Measurements from ENCODE around the gene STMN3. TPM values are rescaled to one million over a fixed set of nuclear protein-coding genes. Genes with fewer than 3 reads are reported as not detected.

STMN3 gene
- total RNA-seq, 2 donors from 2014 or later, result 5.6 to 7.8 TPM

DNA sequence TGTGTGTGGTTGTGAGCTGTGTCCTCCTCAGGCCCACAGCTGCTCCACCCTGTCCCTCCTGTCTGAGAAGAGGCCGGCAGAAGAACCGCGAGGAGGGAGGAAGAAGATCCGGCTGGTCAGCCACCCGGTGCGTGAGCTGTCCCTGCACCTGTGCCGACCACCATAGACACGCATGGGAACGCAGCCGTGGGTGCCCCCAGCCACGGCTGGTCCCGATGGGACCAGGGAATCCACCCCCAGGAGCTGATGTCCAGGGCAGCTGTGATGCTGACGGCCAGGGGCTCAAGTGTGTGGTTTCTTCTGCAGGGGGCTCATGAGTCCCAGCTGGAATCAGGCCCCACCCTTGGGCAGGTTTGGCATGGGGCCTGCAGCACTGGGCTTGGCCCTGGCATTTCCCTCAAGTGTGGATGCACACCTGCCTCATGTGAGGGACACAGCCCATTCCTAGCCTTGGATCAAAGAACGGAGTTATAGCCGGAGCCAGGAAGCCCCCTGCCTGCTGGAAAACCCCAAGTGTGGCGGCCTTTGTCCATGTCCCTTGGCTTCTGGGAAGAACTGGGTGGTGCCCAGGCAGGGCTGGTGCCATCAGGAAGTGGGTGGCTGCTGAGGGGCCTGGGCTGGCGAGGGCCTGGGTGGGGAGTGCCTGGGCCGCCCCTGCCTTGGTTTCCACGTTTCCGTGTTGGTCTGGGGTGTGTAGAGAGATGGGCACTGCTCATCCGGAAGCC, 38.6 kb upstream of the STMN3 start:
- WGBS, 2 donors, result 81 to 82% methylated on average over 5 to 21 of the region's 21 CpGs
- no peaks in the 10 kb centered on the region for H3K9me3 ChIP-seq
- ATAC-seq (no peak), DNase-seq (no peak)
- no peak for TF ChIP-seq POLR2A (IDR thresholded peaks at IDR 0.05)
- no peak for TF ChIP-seq CTCF (IDR thresholded peaks at IDR 0.05)
- peaks cover 18% of the 10 kb centered on the region for H3K4me1 ChIP-seq
- H3K27me3 ChIP-seq, result no peaks in the 10 kb centered on the region
- no peaks in the 10 kb centered on the region for H3K36me3 ChIP-seq (replicated peaks in 1 of 2; ENCODE audit: insufficient read depth in 1 of 2, low read depth in 2 of 2)
- H3K27ac ChIP-seq, result peak overlapping the region in 1 of 4 donors; percentile 5
- H3K4me3 ChIP-seq, result no peak overlapping the region
- intact Hi-C loops (cut with DNase I), result no loop called here

DNA sequence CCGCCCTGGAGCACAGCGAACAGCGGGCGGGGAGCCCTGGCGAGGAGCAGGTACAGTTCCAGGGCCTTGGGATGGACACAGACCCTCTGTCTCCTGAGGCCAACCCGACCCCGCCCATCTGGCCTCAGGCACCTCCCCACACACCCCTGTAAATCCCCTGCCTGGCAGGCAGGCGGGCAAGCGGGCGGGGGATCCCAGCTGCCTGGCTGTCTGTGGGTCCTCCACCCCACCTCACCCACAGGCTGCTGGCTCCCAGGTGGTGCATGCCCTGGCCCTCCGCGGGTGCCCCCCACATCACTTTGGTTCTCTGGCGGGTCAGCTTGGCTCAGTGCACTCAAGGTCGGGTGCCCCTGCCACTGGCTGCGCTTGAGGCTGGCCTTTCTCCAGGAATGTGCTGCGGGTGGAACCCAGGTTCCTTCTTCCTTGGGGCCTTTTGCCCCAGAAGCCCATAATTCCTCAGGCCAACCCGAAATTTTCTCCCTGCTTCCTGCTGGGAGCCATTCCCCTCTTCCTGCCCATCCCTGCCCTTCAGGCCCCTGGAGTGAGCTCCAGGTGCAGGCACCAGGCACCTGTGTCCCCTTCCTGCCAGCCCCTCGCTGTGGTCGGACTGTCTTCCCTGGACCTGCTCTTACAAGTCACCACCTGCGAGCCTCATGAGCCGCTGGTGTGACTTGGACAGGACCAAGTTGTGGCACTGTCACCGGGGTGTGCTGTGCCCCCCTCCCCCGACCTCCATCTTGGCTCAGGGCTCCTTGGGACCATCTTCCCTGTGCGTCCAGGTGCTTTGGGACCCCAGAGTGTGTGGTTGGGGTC, 37.9 kb upstream of the STMN3 start:
- intact Hi-C loops (cut with DNase I), result no loop called here
- H3K4me1 ChIP-seq, result peaks cover 14% of the 10 kb centered on the region
- TF ChIP-seq CTCF (IDR thresholded peaks at IDR 0.05), result no peak
- no peak for TF ChIP-seq POLR2A (IDR thresholded peaks at IDR 0.05)
- no peaks in the 10 kb centered on the region for H3K9me3 ChIP-seq
- no peak overlapping the region for H3K4me3 ChIP-seq
- H3K27me3 ChIP-seq, result no peaks in the 10 kb centered on the region
- no peaks in the 10 kb centered on the region for H3K36me3 ChIP-seq (replicated peaks in 1 of 2; ENCODE audit: insufficient read depth in 1 of 2, low read depth in 2 of 2)
- DNase-seq (no peak), ATAC-seq (no peak)
- WGBS, 2 donors, result 65 to 73% methylated on average over 2 to 24 of the region's 24 CpGs
- no peak overlapping the region for H3K27ac ChIP-seq

DNA sequence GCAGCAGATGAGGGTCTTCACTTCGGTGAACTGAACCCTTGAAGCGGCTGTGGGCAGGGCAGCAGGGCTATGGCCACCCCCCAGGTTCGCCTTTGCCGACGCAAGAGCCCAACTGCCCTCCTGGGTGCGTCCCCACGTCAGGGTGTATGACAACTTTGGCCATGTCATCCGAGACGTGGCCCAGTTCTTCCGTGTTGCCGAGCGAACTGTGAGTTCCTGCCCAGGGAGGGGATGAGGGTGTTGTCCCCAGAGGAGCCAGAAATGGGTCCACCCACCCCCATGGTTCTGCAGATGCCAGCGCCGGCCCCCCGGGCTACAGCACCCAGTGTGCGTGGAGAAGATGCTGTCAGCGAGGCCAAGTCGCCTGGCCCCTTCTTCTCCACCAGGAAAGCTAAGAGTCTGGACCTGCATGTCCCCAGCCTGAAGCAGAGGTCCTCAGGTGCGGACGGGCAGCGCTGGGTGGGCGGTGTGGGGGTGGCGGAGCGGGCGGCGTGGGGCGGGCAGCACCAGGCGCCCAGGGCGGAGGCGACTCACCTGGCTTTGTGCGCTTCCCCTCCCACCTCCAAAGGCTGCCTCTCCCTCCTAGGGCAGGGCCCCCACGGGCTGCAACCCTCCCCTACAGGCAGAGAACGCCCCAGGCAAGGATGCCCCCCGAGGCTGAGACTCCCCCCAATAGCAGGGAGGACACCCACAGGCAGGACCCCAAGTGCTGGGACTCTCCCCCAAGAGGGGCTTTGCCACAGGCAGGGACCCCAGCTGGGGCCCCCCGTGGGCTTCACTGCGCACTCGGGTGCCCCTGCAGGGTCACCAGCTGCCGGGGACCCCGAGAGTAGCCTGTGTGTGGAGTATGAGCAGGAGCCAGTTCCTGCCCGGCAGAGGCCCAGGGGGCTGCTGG, 37.0 kb upstream of the STMN3 start:
- no peaks in the 10 kb centered on the region for H3K36me3 ChIP-seq (replicated peaks in 1 of 2; ENCODE audit: insufficient read depth in 1 of 2, low read depth in 2 of 2)
- intact Hi-C loops (cut with DNase I), result no loop called here
- no peaks in the 10 kb centered on the region for H3K9me3 ChIP-seq
- TF ChIP-seq CTCF (IDR thresholded peaks at IDR 0.05) (no peak), POLR2A (IDR thresholded peaks at IDR 0.05) (no peak)
- DNase-seq (no peak), ATAC-seq (no peak)
- 88 to 91% methylated on average over 13 to 37 of the region's 40 CpGs for WGBS, 2 donors
- H3K27ac ChIP-seq, result no peak overlapping the region
- H3K27me3 ChIP-seq, result no peaks in the 10 kb centered on the region
- H3K4me3 ChIP-seq, result no peak overlapping the region
- peaks cover 21% of the 10 kb centered on the region for H3K4me1 ChIP-seq

GRCh38 chr20:63689046-63690002, 36.1 kb upstream of the STMN3 start:
- ATAC-seq (no peak), DNase-seq (peak in 1 of 4 donors; percentile 27)
- Histone ChIP-seq H3K4me1 (peaks cover 23% of the 10 kb centered on the region), H3K36me3 (replicated peaks in 1 of 2; ENCODE audit: insufficient read depth in 1 of 2, low read depth in 2 of 2) (no peaks in the 10 kb centered on the region), H3K4me3 (no peak overlapping the region), H3K27ac (peak overlapping the region in 1 of 4 donors; percentile 77), H3K9me3 (no peaks in the 10 kb centered on the region), H3K27me3 (no peaks in the 10 kb centered on the region)
- intact Hi-C loops (cut with DNase I), result no loop called here
- TF ChIP-seq CTCF (IDR thresholded peaks at IDR 0.05) (no peak), POLR2A (IDR thresholded peaks at IDR 0.05) (no peak)
- 91 to 95% methylated on average over 8 to 33 of the region's 44 CpGs for WGBS, 2 donors

Measured in body of pancreas (tissue), 4 donors.